ENCODE data around the gene ZNG1A.
"Not testable (repeated sequence)": the region's sequence is repeated elsewhere in the genome, so short reads cannot be mapped to it uniquely, and the experiment has no call there.

DNA sequence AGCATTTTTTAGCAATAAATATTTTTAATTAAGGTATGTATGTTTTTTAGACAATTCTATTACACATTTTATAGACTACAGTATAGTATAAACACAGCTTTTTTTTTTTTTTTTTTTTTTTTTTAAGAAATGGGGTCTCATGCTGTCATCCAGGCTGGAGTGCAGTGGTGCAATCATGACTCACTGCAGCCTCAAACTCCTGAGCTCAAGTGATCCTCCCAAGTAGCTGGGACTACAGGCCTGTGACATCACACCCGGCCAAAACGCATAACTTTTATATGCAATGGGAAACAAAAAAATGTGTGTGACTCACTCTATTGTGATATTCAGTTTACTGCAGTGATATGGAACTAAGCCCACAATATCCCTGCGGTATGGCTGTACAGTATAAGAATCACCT is 9.1 kb downstream of the ZNG1A start:
- TF ChIP-seq CTCF, POLR2AphosphoS5, POLR2A, EP300 (IDR thresholded peaks at IDR 0.05): not testable (repeated sequence)
